Osteoblast (primary cell): ENCODE data around the gene C1orf141. TPM values are rescaled to one million over a fixed set of nuclear protein-coding genes. Genes with fewer than 3 reads are reported as not detected.

Source experiments
- DNase-seq: peaks from one replicate; pipeline ENCODE4 v3.0.0; 2011; ENCODE audit warnings: low spot score, mixed read lengths; ENCODE audit not compliant: insufficient read length; ENCODE audit errors: missing footprints
- H2AFZ ChIP-seq: 2 replicates; pipeline ENCODE4 v1.6.0; 2011; ENCODE audit warnings: mild to moderate bottlenecking, low read length
- H3K27ac ChIP-seq: 2 replicates; pipeline ENCODE4 v1.5.1; 2011; ENCODE audit warnings: mild to moderate bottlenecking, low read depth, low read length, moderate library complexity
- H3K27me3 ChIP-seq: 2 replicates; pipeline ENCODE4 v1.6.0; 2012; ENCODE audit warnings: mild to moderate bottlenecking, control low read depth, inconsistent platforms, low read length, moderate library complexity; ENCODE audit not compliant: insufficient read depth
- H3K36me3 ChIP-seq: 2 replicates; pipeline ENCODE4 v1.5.1; 2011; ENCODE audit warnings: mild to moderate bottlenecking, low read length, control low read depth, moderate library complexity; ENCODE audit not compliant: insufficient read depth
- H3K4me1 ChIP-seq: 2 replicates; pipeline ENCODE4 v1.5.1; 2011; ENCODE audit warnings: mild to moderate bottlenecking, low read length, control low read depth, moderate library complexity; ENCODE audit not compliant: insufficient read depth
- H3K4me2 ChIP-seq: 2 replicates; pipeline ENCODE4 v1.6.0; 2011; ENCODE audit warnings: mild to moderate bottlenecking, low read length; ENCODE audit not compliant: insufficient read depth
- H3K4me3 ChIP-seq: fragments of 200-600 bp; sonication (generic); 3 replicates; pipeline ENCODE4 v1.5.1; 2012; ENCODE audit warnings: mild to moderate bottlenecking, low read length, inconsistent platforms; ENCODE audit not compliant: insufficient read depth
- H3K79me2 ChIP-seq: 2 replicates; pipeline ENCODE4 v1.6.0; 2012; ENCODE audit warnings: mild to moderate bottlenecking, low read length, control low read depth, inconsistent platforms; ENCODE audit not compliant: insufficient read depth
- H3K9me3 ChIP-seq: 2 replicates; pipeline ENCODE4 v1.5.1; 2011; ENCODE audit warnings: low read depth, low read length, control low read depth
- H4K20me1 ChIP-seq: 2 replicates; pipeline ENCODE4 v1.6.0; 2012; ENCODE audit warnings: mild to moderate bottlenecking, low read length, control low read depth; ENCODE audit not compliant: insufficient read depth
- CTCF ChIP-seq: IDR thresholded peaks from 2 replicates; pipeline ENCODE4 v1.5.1; 2011; ENCODE audit warnings: mild to moderate bottlenecking, low read depth, low read length, moderate library complexity; ENCODE audit errors: extremely low read depth
- total RNA-seq: library from RNA; depleted of rRNA; stranded (reverse); fragments of >200 nt; gene quantifications from 2 replicates; pipeline ENCODE4 v1.2.3, GENCODE V29; 2012

Gene C1orf141
- total RNA-seq, 1 donor, result not detected

GRCh38 chr1:67140460-67140859 is 5.7 kb upstream of the C1orf141 start:
- H3K27ac ChIP-seq, result no peak overlapping the region
- H3K9me3 ChIP-seq, result no peaks in the 10 kb centered on the region
- no peaks in the 10 kb centered on the region for H4K20me1 ChIP-seq
- no peak overlapping the region for H3K4me2 ChIP-seq
- H3K4me3 ChIP-seq, result no peak overlapping the region
- H3K4me1 ChIP-seq, result peaks cover 4% of the 10 kb centered on the region
- no peak overlapping the region for H2AFZ ChIP-seq
- H3K79me2 ChIP-seq, result no peaks in the 10 kb centered on the region
- H3K27me3 ChIP-seq, result no peaks in the 10 kb centered on the region
- H3K36me3 ChIP-seq, result no peaks in the 10 kb centered on the region
- DNase-seq, result no peak
- TF ChIP-seq CTCF, result no peak

- no peak for TF ChIP-seq CTCF
- Histone ChIP-seq H3K9me3 (no peaks in the 10 kb centered on the region), H3K4me2 (no peak overlapping the region), H3K27ac (no peak overlapping the region), H4K20me1 (no peaks in the 10 kb centered on the region), H3K36me3 (no peaks in the 10 kb centered on the region), H3K4me3 (no peak overlapping the region), H3K27me3 (no peaks in the 10 kb centered on the region), H3K79me2 (no peaks in the 10 kb centered on the region), H3K4me1 (peaks cover 13% of the 10 kb centered on the region), H2AFZ (no peak overlapping the region)
- no peak for DNase-seq
Measured at GRCh38 chr1:67138813-67139499, 4.2 kb upstream of the C1orf141 start.

GRCh38 chr1:67137307-67137753 is 2.6 kb upstream of the C1orf141 start:
- Histone ChIP-seq H3K27me3 (no peaks in the 10 kb centered on the region), H3K27ac (no peak overlapping the region), H2AFZ (no peak overlapping the region), H3K79me2 (no peaks in the 10 kb centered on the region), H3K4me3 (no peak overlapping the region), H3K9me3 (no peaks in the 10 kb centered on the region), H3K4me2 (no peak overlapping the region), H3K36me3 (no peaks in the 10 kb centered on the region), H4K20me1 (no peaks in the 10 kb centered on the region), H3K4me1 (peaks cover 13% of the 10 kb centered on the region)
- DNase-seq, result no peak
- TF ChIP-seq CTCF, result no peak

- Histone ChIP-seq H3K4me2 (peak overlapping the region; percentile 76), H3K79me2 (no peaks in the 10 kb centered on the region), H3K4me1 (peaks cover 13% of the 10 kb centered on the region), H3K27ac (peak overlapping the region; percentile 66), H2AFZ (no peak overlapping the region), H3K27me3 (no peaks in the 10 kb centered on the region), H3K9me3 (no peaks in the 10 kb centered on the region), H4K20me1 (no peaks in the 10 kb centered on the region), H3K4me3 (no peak overlapping the region), H3K36me3 (no peaks in the 10 kb centered on the region)
- TF ChIP-seq CTCF, result no peak
- peak; percentile 87 for DNase-seq
Measured at GRCh38 chr1:67135354-67135753, 584 bp upstream of the C1orf141 start.
